OCI-LY7 (cell line): ENCODE data around the gene LSM11. TPM values are rescaled to one million over a fixed set of nuclear protein-coding genes. Genes with fewer than 3 reads are reported as not detected.

Experiments used
- BruUV-seq: library from RNA; stranded (reverse); fragments of 400-500 nt; replicated peaks from 2 replicates; lab custom pipeline; 2021; lab: Mats Ljungman, UMichigan
- CTCF ChIA-PET: fragments of 300-600 bp; sonication (Branson Sonifier 250); formaldehyde crosslinking; loops from one replicate; lab custom pipeline; 2022; ENCODE audit warnings: antibody characterized with exemption; ENCODE audit not compliant: unreplicated experiment; lab: Charles Lee
- POLR2A ChIA-PET: fragments of 300-600 bp; sonication (Branson Sonifier 250); formaldehyde crosslinking; loops from one replicate; lab custom pipeline; 2022; ENCODE audit warnings: antibody characterized with exemption; lab: Charles Lee
- DNase-seq: peaks from one replicate; pipeline ENCODE4 v3.0.0-alpha.2; 2015; ENCODE audit warnings: low spot score
- H2AFZ ChIP-seq: fragments of 200-600 bp; sonication (generic), shearing (Covaris generic); 2 replicates; pipeline ENCODE4 v1.6.1; 2014; ENCODE audit warnings: mild to moderate bottlenecking, antibody characterized with exemption, low read length, moderate library complexity
- H3K27ac ChIP-seq: fragments of 200-600 bp; sonication (generic); 2 replicates; pipeline ENCODE4 v1.5.1; 2014; ENCODE audit warnings: mixed run types, low read depth, mild to moderate bottlenecking, moderate library complexity, low read length, inconsistent platforms; ENCODE audit not compliant: poor library complexity, severe bottlenecking
- H3K36me3 ChIP-seq: fragments of 200-600 bp; sonication (generic); 2 replicates; pipeline ENCODE4 v1.6.1; 2014; ENCODE audit warnings: mild to moderate bottlenecking, antibody characterized with exemption, low read length, moderate library complexity, mixed read lengths; ENCODE audit not compliant: insufficient read depth
- H3K4me1 ChIP-seq: fragments of 200-600 bp; sonication (generic); 2 replicates; pipeline ENCODE4 v1.5.1; 2014; ENCODE audit warnings: mild to moderate bottlenecking, low read length; ENCODE audit not compliant: insufficient read depth, poor library complexity, severe bottlenecking
- H3K4me2 ChIP-seq: fragments of 200-600 bp; sonication (generic); 2 replicates; pipeline ENCODE4 v1.6.1; 2014; ENCODE audit warnings: mild to moderate bottlenecking, low read length
- H3K4me3 ChIP-seq: fragments of 200-600 bp; sonication (generic); 2 replicates; pipeline ENCODE4 v1.5.1; 2014; ENCODE audit warnings: mild to moderate bottlenecking, low read depth, low read length; ENCODE audit not compliant: poor library complexity, severe bottlenecking
- H3K79me2 ChIP-seq: fragments of 200-600 bp; sonication (generic); 2 replicates; pipeline ENCODE4 v1.6.1; 2016; ENCODE audit warnings: low read depth, mild to moderate bottlenecking, low read length, moderate library complexity, mixed read lengths; ENCODE audit not compliant: insufficient read depth
- H3K9me2 ChIP-seq: fragments of 200-600 bp; sonication (generic); 2 replicates; pipeline ENCODE4 v1.6.1; 2016; ENCODE audit warnings: mild to moderate bottlenecking, low read length, mixed read lengths; ENCODE audit not compliant: insufficient read depth
- H3K9me3 ChIP-seq: fragments of 200-600 bp; sonication (generic); 2 replicates; pipeline ENCODE4 v1.6.1; 2014; ENCODE audit warnings: mild to moderate bottlenecking, mixed run types, low read length, mixed read lengths
- H4K20me1 ChIP-seq: fragments of 200-600 bp; sonication (generic); 2 replicates; pipeline ENCODE4 v1.6.1; 2014; ENCODE audit warnings: mild to moderate bottlenecking, antibody characterized with exemption, low read length, moderate library complexity, mixed read lengths; ENCODE audit not compliant: insufficient read depth
- CTCF ChIP-seq: fragments of 200-600 bp; sonication (generic); conservative IDR thresholded peaks from 2 replicates; pipeline ENCODE4 v1.5.1; 2014; ENCODE audit warnings: mild to moderate bottlenecking, antibody characterized with exemption, low read length, moderate library complexity, mixed read lengths
- EZH2phosphoT487 ChIP-seq: fragments of 200-600 bp; sonication (generic); IDR thresholded peaks from 2 replicates; pipeline ENCODE4 v1.6.1; 2018; ENCODE audit warnings: low read depth, borderline replicate concordance, mild to moderate bottlenecking, mixed run types, antibody characterized with exemption, low read length, moderate library complexity, mixed read lengths
- intact Hi-C: fragments of 100-400 bp; cut with micrococcal nuclease; formaldehyde crosslinking; loops from one replicate; pipeline ENCODE4 v1.10.0; 2022; ENCODE audit not compliant: unreplicated experiment
- total RNA-seq, 2 experiments: library from RNA; depleted of rRNA in 1 of 2; stranded (reverse); fragments of >200 nt in 1 of 2; shearing (Covaris generic) in 1 of 2; gene quantifications; 2 replicates each; pipeline ENCODE4 v1.2.3, GENCODE V29; 2014 to 2022

Gene LSM11
- total RNA-seq, 2 experiments from 2014 or later = 7.5 to 10.9 TPM

DNA sequence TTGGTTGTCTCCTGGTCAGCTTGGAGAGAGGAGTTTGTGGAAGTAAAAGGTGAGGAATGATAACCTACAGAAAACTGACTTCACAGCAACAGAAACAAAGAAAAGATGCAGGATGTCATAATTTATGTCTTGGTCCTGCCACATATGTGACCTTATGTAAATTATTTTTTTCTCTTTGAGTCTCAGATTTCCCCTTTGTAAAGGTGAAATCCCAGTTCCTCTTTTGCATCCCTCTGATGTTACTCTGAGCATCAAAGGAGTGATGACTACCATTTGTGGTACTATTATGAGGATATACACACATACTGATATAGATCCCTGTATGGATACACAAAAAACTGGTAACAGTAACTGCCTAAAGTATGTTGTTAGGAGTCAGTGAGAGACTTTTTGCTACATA, 13.7 kb upstream of the LSM11 start:
- H3K9me2 ChIP-seq = no peaks in the 10 kb centered on the region
- H3K4me3 ChIP-seq = peak overlapping the region; percentile 75
- H3K9me3 ChIP-seq = peaks cover 20% of the 10 kb centered on the region
- peaks cover 17% of the 10 kb centered on the region; the same call in 1 of the 2 replicates for H3K79me2 ChIP-seq
- H2AFZ ChIP-seq = peak overlapping the region; percentile 16; the same call in 1 of the 2 replicates
- CTCF ChIA-PET = no interaction called here
- BruUV-seq = no TSS peak
- POLR2A ChIA-PET = interaction anchor here (0.5 to 4.9 kb wide), 10 partner anchors 9 to 1257 kb away, joined by 3 to 31 read pairs (median 3); partner anchors contain the start of genes LSM11 and MED7
- H3K36me3 ChIP-seq = peaks cover 44% of the 10 kb centered on the region
- TF ChIP-seq EZH2phosphoT487 = no peak
- TF ChIP-seq CTCF = no peak
- H3K27ac ChIP-seq = peak overlapping the region; percentile 88
- intact Hi-C loops = loop anchor here (5.0 kb wide), 2 partner anchors 128 to 463 kb away; partner anchors contain the start of gene CYFIP2
- peak overlapping the region; percentile 91 for H3K4me2 ChIP-seq
- peak; percentile 90 for DNase-seq
- no peaks in the 10 kb centered on the region for H4K20me1 ChIP-seq
- peaks cover 33% of the 10 kb centered on the region for H3K4me1 ChIP-seq

GRCh38 chr5:157730900-157731271, 12.6 kb upstream of the LSM11 start:
- Histone ChIP-seq H2AFZ (peak overlapping the region; percentile 75; the same call in 1 of the 2 replicates), H3K9me3 (peaks cover 20% of the 10 kb centered on the region), H4K20me1 (no peaks in the 10 kb centered on the region), H3K4me2 (peak overlapping the region; percentile 91), H3K36me3 (peaks cover 55% of the 10 kb centered on the region), H3K79me2 (peaks cover 17% of the 10 kb centered on the region; the same call in 1 of the 2 replicates), H3K4me3 (peak overlapping the region; percentile 75), H3K4me1 (peaks cover 30% of the 10 kb centered on the region), H3K27ac (peak overlapping the region; percentile 88), H3K9me2 (no peaks in the 10 kb centered on the region)
- no peak for TF ChIP-seq CTCF
- TF ChIP-seq EZH2phosphoT487 = no peak
- DNase-seq = no peak
- intact Hi-C loops = loop anchor here (1.0 to 5.0 kb wide), 2 partner anchors 229 to 464 kb away; partner anchors contain the start of gene CYFIP2
- ChIA-PET POLR2A (interaction anchor here (0.7 to 4.9 kb wide), 13 partner anchors 9 to 588 kb away, joined by 3 to 31 read pairs (median 4); partner anchors contain the start of genes LSM11 and MED7), CTCF (interaction anchor here (1.0 to 2.6 kb wide), 2 partner anchors 12 to 125 kb away, joined by 3 to 15 read pairs; partner anchors contain the start of gene LSM11)
- BruUV-seq = TSS peak; percentile 85
